ENCODE data around the gene SPOCK2. TPM values are rescaled to one million over a fixed set of nuclear protein-coding genes. Genes with fewer than 3 reads are reported as not detected.
"Not testable (repeated sequence)": the region's sequence is repeated elsewhere in the genome, so short reads cannot be mapped to it uniquely, and the experiment has no call there.

SPOCK2 gene, protein sequence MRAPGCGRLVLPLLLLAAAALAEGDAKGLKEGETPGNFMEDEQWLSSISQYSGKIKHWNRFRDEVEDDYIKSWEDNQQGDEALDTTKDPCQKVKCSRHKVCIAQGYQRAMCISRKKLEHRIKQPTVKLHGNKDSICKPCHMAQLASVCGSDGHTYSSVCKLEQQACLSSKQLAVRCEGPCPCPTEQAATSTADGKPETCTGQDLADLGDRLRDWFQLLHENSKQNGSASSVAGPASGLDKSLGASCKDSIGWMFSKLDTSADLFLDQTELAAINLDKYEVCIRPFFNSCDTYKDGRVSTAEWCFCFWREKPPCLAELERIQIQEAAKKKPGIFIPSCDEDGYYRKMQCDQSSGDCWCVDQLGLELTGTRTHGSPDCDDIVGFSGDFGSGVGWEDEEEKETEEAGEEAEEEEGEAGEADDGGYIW
- 100 to 1,000 TPM; 158 to 165 TPM for total RNA-seq

DNA sequence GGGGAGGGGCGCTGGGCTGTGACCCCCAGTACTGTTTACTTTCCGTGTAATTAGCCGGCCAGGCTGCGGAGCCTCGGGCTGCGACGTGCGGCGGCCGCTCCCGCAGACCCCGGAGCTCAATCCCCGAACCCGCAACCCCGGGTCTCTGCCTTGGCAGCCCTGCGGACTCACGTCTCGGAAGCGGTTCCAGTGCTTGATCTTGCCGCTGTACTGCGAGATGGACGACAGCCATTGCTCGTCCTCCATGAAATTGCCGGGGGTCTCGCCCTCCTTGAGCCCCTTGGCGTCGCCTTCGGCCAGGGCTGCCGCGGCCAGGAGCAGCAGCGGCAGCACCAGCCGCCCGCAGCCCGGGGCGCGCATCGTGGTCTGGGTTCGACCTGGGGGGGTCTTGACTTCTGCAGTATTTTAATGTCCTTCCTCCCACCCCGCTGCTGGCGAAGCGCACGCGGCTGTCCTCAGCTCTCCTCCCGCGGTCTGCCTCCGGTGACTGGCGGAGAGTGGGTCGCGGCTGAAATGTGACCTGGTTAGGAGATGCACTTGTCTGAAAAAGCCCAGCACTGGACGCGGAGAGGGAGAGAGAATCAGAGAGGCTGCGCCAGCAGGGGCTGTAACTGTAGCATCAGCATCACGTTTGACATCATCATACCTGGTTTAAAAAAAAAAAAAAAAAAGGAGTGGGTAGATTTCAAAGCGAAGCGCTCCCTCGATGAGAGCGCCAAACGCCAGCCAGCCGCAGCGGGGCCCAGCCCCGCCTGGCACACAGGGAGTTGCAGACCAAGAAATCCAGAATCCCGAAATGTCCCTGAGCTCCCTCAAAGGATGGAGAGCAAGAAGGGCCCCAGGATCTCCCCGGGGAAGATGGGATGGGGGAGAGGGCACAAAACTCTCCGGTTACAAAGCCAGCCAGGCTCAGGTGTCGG is at the start of gene SPOCK2:
Gene SPOCK2, minus strand, starts transcription at position 583 of the 920 bp plus-strand sequence. Its CDS starts 223 bp downstream, at position 360.
- peak within 1 kb of the TSS; percentile 98 for H3K4me3 Mint-ChIP-seq
- CTCF ChIA-PET = interaction anchor here (0.7 to 2.1 kb wide), 7 partner anchors 9 to 249 kb away, joined by 3 to 7 read pairs (median 4); no protein-coding TSS in a partner anchor
- peak; percentile 59 for ATAC-seq
- no peaks in the 10 kb centered on the region for H3K9me3 Mint-ChIP-seq (ENCODE audit: low read depth)
- POLR2A ChIA-PET = interaction anchor here (0.6 to 1.3 kb wide), 4 partner anchors 12 to 605 kb away, joined by 3 to 5 read pairs (median 3); no protein-coding TSS in a partner anchor
- no peaks in the 10 kb centered on the region for H3K27me3 Mint-ChIP-seq
- DNase-seq = peak; percentile 82
- peaks cover 61% of the 10 kb centered on the region for H3K4me1 Mint-ChIP-seq
- peak within 1 kb of the TSS; percentile 100 for H3K27ac Mint-ChIP-seq
- intact Hi-C loops (cut with DNase I, micrococcal nuclease) = loop anchor here (1.0 to 5.0 kb wide), 10 partner anchors 75 to 604 kb away; partner anchors contain the start of genes ANAPC16 (in 1 of the 2), ASCC1 (in 1 of the 2), DDIT4 (in 1 of the 2) and MCU (in 1 of the 2)
- H3K36me3 Mint-ChIP-seq (ENCODE audit: low read depth) = peaks cover 34% of the 10 kb centered on the region

DNA sequence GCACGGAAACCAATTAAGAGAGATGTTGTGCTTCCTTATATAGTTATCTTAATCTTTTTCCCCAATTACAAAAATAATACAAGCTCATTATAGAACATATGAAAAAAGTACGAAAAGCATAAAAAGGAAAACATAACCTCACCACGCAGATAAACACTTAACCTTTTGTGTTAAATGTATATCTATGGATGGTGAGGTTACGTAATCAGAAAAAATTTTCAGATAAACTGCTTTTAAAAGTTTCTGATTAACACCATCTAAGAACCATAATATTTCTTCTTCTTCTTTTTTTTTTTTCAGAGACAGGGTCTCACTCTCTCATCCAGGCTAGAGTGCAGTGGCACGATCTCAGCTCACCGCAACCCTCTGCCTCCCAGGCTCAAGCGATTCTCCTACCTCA is 49.2 kb upstream of the SPOCK2 start:
- H3K4me3 Mint-ChIP-seq = no peak overlapping the region
- peaks cover 3% of the 10 kb centered on the region for H3K9me3 Mint-ChIP-seq (ENCODE audit: low read depth)
- DNase-seq = no peak
- ChIA-PET CTCF (interaction anchor here (0.6 to 0.7 kb wide), 2 partner anchors 89 to 403 kb away, joined by 3 read pairs; no protein-coding TSS in a partner anchor), POLR2A (no interaction called here)
- H3K27me3 Mint-ChIP-seq = no peaks in the 10 kb centered on the region
- intact Hi-C loops (cut with DNase I, micrococcal nuclease) = loop anchor here in 1 of 2 experiments (10.0 kb wide), 1 partner anchor 87 kb away; no protein-coding TSS in a partner anchor
- peaks cover 20% of the 10 kb centered on the region for H3K36me3 Mint-ChIP-seq (ENCODE audit: low read depth)
- H3K27ac Mint-ChIP-seq = no peak overlapping the region
- peaks cover 37% of the 10 kb centered on the region for H3K4me1 Mint-ChIP-seq
- no peak for ATAC-seq

DNA sequence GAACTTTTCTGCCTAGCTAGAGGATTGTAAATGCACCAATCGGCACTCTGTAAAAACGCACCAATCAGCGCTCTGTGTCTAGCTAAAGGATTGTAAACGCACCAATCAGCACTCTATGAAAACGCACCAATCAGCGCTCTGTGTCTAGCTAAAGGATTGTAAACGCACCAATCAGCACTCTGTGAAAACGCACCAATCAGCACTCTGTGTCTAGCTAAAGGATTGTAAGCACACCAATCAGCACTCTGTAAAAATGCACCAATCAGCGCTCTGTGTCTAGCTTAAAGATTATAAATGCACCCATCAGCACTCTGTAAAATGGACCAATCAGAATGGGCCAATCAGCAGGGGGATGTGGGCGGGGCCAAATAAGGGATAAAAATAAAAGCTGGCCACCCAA is 47.9 kb upstream of the SPOCK2 start:
- ATAC-seq; H3K27ac Mint-ChIP-seq; H3K4me3 Mint-ChIP-seq; H3K27me3 Mint-ChIP-seq; H3K9me3 Mint-ChIP-seq (ENCODE audit: low read depth); DNase-seq: not testable (repeated sequence)
- CTCF ChIA-PET = interaction anchor here (0.8 to 0.9 kb wide), 4 partner anchors 9 to 201 kb away, joined by 3 to 4 read pairs (median 4); no protein-coding TSS in a partner anchor
- Mint-ChIP-seq H3K36me3 (ENCODE audit: low read depth) (peaks cover 20% of the 10 kb centered on the region), H3K4me1 (peaks cover 38% of the 10 kb centered on the region)
- intact Hi-C loops (cut with DNase I, micrococcal nuclease) = loop anchor here in 1 of 2 experiments (10.0 kb wide), 1 partner anchor 89 kb away; no protein-coding TSS in a partner anchor
- POLR2A ChIA-PET = interaction anchor here (0.6 kb wide), 2 partner anchors 183 to 285 kb away, joined by 3 to 4 read pairs; partner anchors contain the start of gene PSAP

DNA sequence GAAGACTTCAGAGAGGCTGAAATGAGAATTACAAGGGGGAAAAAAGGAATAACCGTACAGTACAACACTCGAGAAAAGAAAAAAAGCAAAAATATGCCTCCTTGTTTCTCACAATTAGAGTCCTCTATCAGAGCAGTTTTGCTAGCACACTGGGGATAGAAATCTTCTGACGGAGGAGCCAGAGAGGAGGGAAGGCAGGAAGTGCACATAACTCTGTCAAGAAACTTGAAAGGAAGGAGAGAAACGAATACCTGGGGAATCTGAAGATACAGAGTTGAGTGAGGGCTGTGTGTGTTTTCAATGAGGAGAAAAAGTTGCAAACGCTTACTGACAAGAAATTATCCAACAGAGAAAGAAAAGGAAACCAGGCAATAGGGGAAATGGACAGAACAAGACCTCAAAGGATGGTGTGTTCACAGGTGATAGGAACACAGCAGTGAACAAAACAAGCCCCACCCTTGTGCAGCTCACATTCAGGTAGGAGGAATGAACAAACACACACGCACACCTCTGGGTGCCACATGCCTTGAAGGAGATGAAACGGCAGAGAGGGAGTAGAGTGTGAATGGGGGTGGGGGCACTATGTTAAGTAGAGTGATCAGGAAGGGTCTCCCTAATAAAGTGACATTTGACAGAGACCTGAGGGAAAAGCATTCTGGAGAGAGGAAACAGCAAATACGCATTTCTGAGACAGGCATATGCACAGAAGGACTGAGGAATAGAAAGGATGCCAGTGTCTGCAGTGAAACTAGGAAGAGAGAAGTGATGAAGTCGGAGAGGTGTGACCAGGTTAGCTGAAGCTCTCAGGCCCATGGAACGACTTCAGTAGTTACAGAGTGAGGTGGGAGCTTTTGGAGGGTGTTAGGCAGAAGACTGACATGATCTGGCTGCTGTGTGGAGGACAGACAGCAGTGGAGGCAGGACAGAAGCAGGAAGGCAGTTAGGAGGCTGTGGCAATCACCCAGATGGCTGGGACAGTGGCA is 46.7 kb upstream of the SPOCK2 start:
- intact Hi-C loops (cut with DNase I, micrococcal nuclease) = loop anchor here (5.0 to 10.0 kb wide), 2 partner anchors 87 to 90 kb away; no protein-coding TSS in a partner anchor
- peaks cover 34% of the 10 kb centered on the region for H3K4me1 Mint-ChIP-seq
- H3K27me3 Mint-ChIP-seq = no peaks in the 10 kb centered on the region
- peaks cover 3% of the 10 kb centered on the region for H3K9me3 Mint-ChIP-seq (ENCODE audit: low read depth)
- ATAC-seq = peak; percentile 49
- ChIA-PET POLR2A (no interaction called here), CTCF (interaction anchor here (0.9 to 3.0 kb wide), 4 partner anchors 8 to 203 kb away, joined by 3 to 14 read pairs (median 4); no protein-coding TSS in a partner anchor)
- peak overlapping the region; percentile 16 for H3K4me3 Mint-ChIP-seq
- no peak for DNase-seq
- H3K36me3 Mint-ChIP-seq (ENCODE audit: low read depth) = peaks cover 20% of the 10 kb centered on the region
- H3K27ac Mint-ChIP-seq = peak overlapping the region; percentile 81

DNA sequence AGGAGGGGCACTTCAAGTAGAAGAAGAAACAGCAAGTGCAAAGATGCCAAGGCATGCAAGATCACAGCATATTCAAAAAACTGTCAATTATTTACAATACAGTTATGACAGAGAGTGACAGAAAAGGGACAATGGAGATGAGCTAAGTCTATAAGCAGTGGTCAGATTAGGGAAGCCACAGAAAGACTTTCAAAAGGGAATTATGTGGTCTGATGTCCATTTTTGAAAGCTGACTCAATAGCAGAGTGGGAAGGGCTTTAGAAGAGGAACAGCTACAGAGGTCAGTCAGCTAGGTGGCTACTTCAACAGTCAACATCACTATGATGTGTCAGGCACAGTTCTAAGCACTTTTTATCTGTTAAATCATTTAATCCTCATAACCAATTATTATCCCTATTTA is 45.2 kb upstream of the SPOCK2 start:
- intact Hi-C loops (cut with DNase I, micrococcal nuclease) = loop anchor here (2.0 to 10.0 kb wide), 3 partner anchors 89 to 203 kb away; no protein-coding TSS in a partner anchor
- ChIA-PET POLR2A (no interaction called here), CTCF (interaction anchor here (1.0 to 3.0 kb wide), 2 partner anchors 75 to 204 kb away, joined by 3 to 14 read pairs; no protein-coding TSS in a partner anchor)
- Mint-ChIP-seq H3K9me3 (ENCODE audit: low read depth) (peaks cover 3% of the 10 kb centered on the region), H3K27ac (peak overlapping the region; percentile 1), H3K4me3 (no peak overlapping the region), H3K36me3 (ENCODE audit: low read depth) (peaks cover 23% of the 10 kb centered on the region), H3K4me1 (peaks cover 33% of the 10 kb centered on the region), H3K27me3 (no peaks in the 10 kb centered on the region)
- no peak for ATAC-seq
- DNase-seq = no peak

DNA sequence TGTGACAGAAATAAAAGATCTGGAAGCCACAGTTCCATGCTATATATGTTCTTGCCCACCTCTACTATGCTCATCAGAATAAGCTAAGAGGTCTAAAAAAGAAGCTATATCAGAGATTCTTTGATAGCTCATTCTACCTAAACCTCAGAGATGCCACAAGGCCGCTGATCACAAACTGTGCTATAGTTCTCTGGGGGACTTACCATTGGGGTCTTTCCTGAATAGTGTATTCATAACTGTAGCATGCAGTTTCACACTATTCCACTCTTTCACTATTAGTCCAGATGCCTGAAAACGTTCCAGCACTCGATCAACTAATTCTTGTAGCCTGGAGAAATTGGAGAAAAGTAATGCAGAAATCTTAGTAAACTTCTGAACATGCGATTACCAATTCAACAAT is 44.5 kb upstream of the SPOCK2 start:
- Mint-ChIP-seq H3K36me3 (ENCODE audit: low read depth) (peaks cover 25% of the 10 kb centered on the region), H3K4me1 (peaks cover 33% of the 10 kb centered on the region), H3K27ac (no peak overlapping the region), H3K9me3 (ENCODE audit: low read depth) (peaks cover 3% of the 10 kb centered on the region), H3K4me3 (no peak overlapping the region), H3K27me3 (no peaks in the 10 kb centered on the region)
- intact Hi-C loops (cut with DNase I, micrococcal nuclease) = loop anchor here (2.0 to 10.0 kb wide), 3 partner anchors 89 to 204 kb away; no protein-coding TSS in a partner anchor
- CTCF ChIA-PET = interaction anchor here (0.5 to 3.0 kb wide), 11 partner anchors 10 to 205 kb away, joined by 3 to 14 read pairs (median 3); partner anchors contain the start of gene ASCC1
- DNase-seq (no peak), ATAC-seq (no peak)
- POLR2A ChIA-PET = interaction anchor here (0.5 to 0.9 kb wide), 5 partner anchors 21 to 254 kb away, joined by 3 to 5 read pairs (median 3); no protein-coding TSS in a partner anchor

DNA sequence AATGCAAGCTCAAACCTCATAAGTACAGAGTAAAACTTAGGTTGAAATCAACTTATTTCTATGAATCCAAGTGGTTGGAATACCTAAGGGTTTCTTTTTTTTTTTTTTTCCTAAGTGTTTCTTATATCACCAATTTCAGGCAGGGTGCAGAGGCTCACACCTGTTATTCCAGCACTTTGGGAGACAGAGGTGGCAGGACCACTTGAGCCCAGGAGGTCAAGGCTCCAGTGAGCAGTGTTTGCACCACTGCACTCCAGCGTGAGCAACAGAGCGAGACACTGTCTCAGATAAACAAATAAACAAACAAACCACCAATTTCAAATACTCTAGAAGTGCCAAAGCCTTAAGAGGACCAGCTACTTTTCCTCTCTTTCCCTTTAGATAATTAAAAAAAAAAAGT is 39.2 kb upstream of the SPOCK2 start:
- POLR2A ChIA-PET = no interaction called here

DNA sequence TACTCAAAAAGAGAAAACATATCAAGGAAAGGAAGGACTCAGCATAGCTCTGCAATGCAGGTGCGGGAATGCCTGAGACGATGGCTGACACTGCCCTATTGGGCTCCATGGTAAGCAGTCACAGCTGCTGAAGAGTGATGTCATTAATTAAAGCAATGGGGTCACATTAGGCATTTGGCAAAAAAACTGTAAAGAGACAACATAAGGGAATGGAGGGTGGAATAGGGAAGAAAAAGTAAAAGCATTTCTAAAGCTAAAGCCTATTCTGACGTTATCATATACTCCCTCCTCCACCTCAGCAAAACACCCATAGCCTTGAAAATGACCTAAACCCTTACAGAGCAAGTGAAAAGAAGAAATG is 38.5 kb upstream of the SPOCK2 start:
- DNase-seq = no peak
- intact Hi-C loops (cut with DNase I, micrococcal nuclease) = loop anchor here in 1 of 2 experiments (1.0 kb wide), 1 partner anchor 213 kb away; no protein-coding TSS in a partner anchor
- ATAC-seq = no peak
- Mint-ChIP-seq H3K36me3 (ENCODE audit: low read depth) (peaks cover 12% of the 10 kb centered on the region), H3K4me1 (peaks cover 34% of the 10 kb centered on the region), H3K27ac (no peak overlapping the region), H3K27me3 (no peaks in the 10 kb centered on the region), H3K9me3 (ENCODE audit: low read depth) (no peaks in the 10 kb centered on the region), H3K4me3 (no peak overlapping the region)
- ChIA-PET POLR2A (no interaction called here), CTCF (interaction anchor here (0.6 to 4.1 kb wide), 15 partner anchors 9 to 215 kb away, joined by 3 to 34 read pairs (median 4); no protein-coding TSS in a partner anchor)

More for the DNA sequence above, 39.2 kb upstream of the SPOCK2 start:
- H3K27me3 Mint-ChIP-seq = no peaks in the 10 kb centered on the region
- H3K27ac Mint-ChIP-seq = no peak overlapping the region
- DNase-seq = no peak
- peaks cover 29% of the 10 kb centered on the region for H3K4me1 Mint-ChIP-seq
- peaks cover 11% of the 10 kb centered on the region for H3K36me3 Mint-ChIP-seq (ENCODE audit: low read depth)
- H3K4me3 Mint-ChIP-seq = no peak overlapping the region
- intact Hi-C loops (cut with DNase I, micrococcal nuclease) = no loop called here
- CTCF ChIA-PET = interaction anchor here (0.6 to 4.1 kb wide), 11 partner anchors 8 to 214 kb away, joined by 3 to 34 read pairs (median 4); no protein-coding TSS in a partner anchor
- ATAC-seq = no peak
- no peaks in the 10 kb centered on the region for H3K9me3 Mint-ChIP-seq (ENCODE audit: low read depth)

DNA sequence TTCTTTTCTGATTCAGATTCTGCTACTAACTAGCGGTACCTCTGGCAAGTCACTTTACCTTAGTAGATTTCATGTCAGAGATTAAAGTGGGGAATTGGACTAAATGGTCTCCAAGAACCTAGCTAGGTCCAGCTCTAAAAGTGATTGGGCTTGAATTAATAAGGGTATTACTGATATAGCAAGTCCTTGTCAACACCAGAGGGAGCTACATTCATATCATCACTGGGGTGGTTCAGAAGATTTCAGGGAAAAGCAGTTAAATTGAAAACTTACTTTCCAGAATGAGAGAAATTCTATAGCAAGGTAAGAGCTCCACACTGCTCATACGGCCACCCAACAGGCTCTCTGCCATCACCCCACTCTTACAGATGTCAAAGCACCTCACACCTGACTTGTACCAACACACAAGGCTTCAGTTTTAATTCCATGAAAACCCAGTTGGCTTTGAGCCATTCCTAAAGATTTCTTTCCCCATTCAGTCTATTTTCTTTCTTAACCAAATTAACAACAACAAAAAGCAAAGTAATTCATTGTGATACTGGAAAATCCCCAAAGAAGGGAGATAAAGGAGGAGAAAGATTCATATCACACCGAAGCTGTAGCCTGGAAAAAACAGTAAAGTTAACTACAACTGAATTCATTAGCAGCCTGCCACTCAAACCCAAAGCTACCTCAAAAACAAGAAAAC is 38.0 kb upstream of the SPOCK2 start:
- DNase-seq = no peak

More for the DNA sequence above, 38.0 kb upstream of the SPOCK2 start:
- H3K27me3 Mint-ChIP-seq = no peaks in the 10 kb centered on the region
- H3K4me1 Mint-ChIP-seq = peaks cover 39% of the 10 kb centered on the region
- POLR2A ChIA-PET = interaction anchor here (0.7 kb wide), 1 partner anchor 147 kb away, joined by 3 read pairs; no protein-coding TSS in a partner anchor
- H3K36me3 Mint-ChIP-seq (ENCODE audit: low read depth) = peaks cover 16% of the 10 kb centered on the region
- intact Hi-C loops (cut with DNase I, micrococcal nuclease) = loop anchor here in 1 of 2 experiments (1.0 kb wide), 1 partner anchor 214 kb away; no protein-coding TSS in a partner anchor
- peak; percentile 44 for ATAC-seq
- no peak overlapping the region for H3K27ac Mint-ChIP-seq
- H3K9me3 Mint-ChIP-seq (ENCODE audit: low read depth) = no peaks in the 10 kb centered on the region
- no peak overlapping the region for H3K4me3 Mint-ChIP-seq
- CTCF ChIA-PET = interaction anchor here (0.7 to 4.1 kb wide), 14 partner anchors 10 to 215 kb away, joined by 3 to 34 read pairs (median 4); no protein-coding TSS in a partner anchor
